Natural killer cell treated with Interleukin-12 subunit alpha and Interleukin-12 subunit beta and Interleukin-15 and Interleukin-18, amount 100 ng/mL, for 72 hours (primary cell): ENCODE results near the gene ETAA1. TPM values are rescaled to one million over a fixed set of nuclear protein-coding genes. Genes with fewer than 3 reads are reported as not detected.

Experiments used
- ATAC-seq, 2 donors: fragments of 150-1000 bp; cut with Tn5 transposase in 1 of 2; sonication (Bioruptor Pico), chemical (Tn5 transposase) in 1 of 2; 2 replicates each; pipeline ENCODE4 v1.10.0; 2021
- DNase-seq: peaks from one replicate; pipeline ENCODE4 v3.0.0; 2022; ENCODE audit warnings: low spot score
- H3K27ac Mint-ChIP-seq, 2 donors: 1 replicate in 1 of 2; 2 replicates in 1 of 2; pipeline ENCODE4 v1.8.0; 2022; ENCODE audit warnings: mixed read lengths in 2 of 2, mild to moderate bottlenecking in 1 of 2, moderate library complexity in 1 of 2
- H3K27me3 Mint-ChIP-seq, 2 donors: 1 replicate in 1 of 2; 2 replicates in 1 of 2; pipeline ENCODE4 v1.8.0; 2022; ENCODE audit warnings: mixed read lengths in 2 of 2
- H3K36me3 Mint-ChIP-seq: one replicate; pipeline ENCODE4 v1.8.0; 2022; ENCODE audit warnings: mixed read lengths
- H3K4me1 Mint-ChIP-seq, 2 donors: 1 replicate in 1 of 2; 2 replicates in 1 of 2; pipeline ENCODE4 v1.8.0; 2022; ENCODE audit warnings: low read depth in 2 of 2, mixed read lengths in 2 of 2, mild to moderate bottlenecking in 1 of 2
- H3K4me3 Mint-ChIP-seq: one replicate; pipeline ENCODE4 v1.8.0; 2022; ENCODE audit warnings: mixed read lengths
- H3K9me3 Mint-ChIP-seq: 2 replicates; pipeline ENCODE4 v1.8.0; 2022; ENCODE audit warnings: mixed read lengths
- total RNA-seq, 2 donors: library from RNA; stranded (reverse); gene quantifications; one replicate each; pipeline ENCODE4 v1.2.3, GENCODE V29; 2022

The ETAA1 gene
- total RNA-seq, 2 donors from 2014 or later: 6.9 to 8.0 TPM

- ATAC-seq (no peak), DNase-seq (no peak)
- Mint-ChIP-seq H3K27ac (no peak overlapping the region), H3K4me3 (no peak overlapping the region), H3K4me1 (no peaks in the 10 kb centered on the region), H3K36me3 (no peaks in the 10 kb centered on the region), H3K27me3 (peaks cover 0 to 6% of the 10 kb centered on the region in 2 donors), H3K9me3 (no peaks in the 10 kb centered on the region)
Observed at GRCh38 chr2:67451086-67451832, 54.1 kb downstream of the ETAA1 start.

- Mint-ChIP-seq H3K36me3 (no peaks in the 10 kb centered on the region), H3K27me3 (no peaks in the 10 kb centered on the region), H3K4me3 (no peak overlapping the region), H3K27ac (no peak overlapping the region), H3K4me1 (no peaks in the 10 kb centered on the region), H3K9me3 (no peaks in the 10 kb centered on the region)
- DNase-seq: no peak
- ATAC-seq: no peak
Observed at GRCh38 chr2:67453310-67453709, 56.2 kb downstream of the ETAA1 start.

- Mint-ChIP-seq H3K36me3 (no peaks in the 10 kb centered on the region), H3K4me3 (no peak overlapping the region), H3K27me3 (peaks cover 0 to 3% of the 10 kb centered on the region in 2 donors), H3K27ac (no peak overlapping the region), H3K4me1 (no peaks in the 10 kb centered on the region), H3K9me3 (no peaks in the 10 kb centered on the region)
- ATAC-seq (no peak), DNase-seq (no peak)
Observed at GRCh38 chr2:67455219-67456142, 58.3 kb downstream of the ETAA1 start.

GRCh38 chr2:67456428-67456827, 59.3 kb downstream of the ETAA1 start:
- DNase-seq (no peak), ATAC-seq (no peak)
- H3K4me3 Mint-ChIP-seq: no peak overlapping the region
- H3K4me1 Mint-ChIP-seq: no peaks in the 10 kb centered on the region
- no peak overlapping the region for H3K27ac Mint-ChIP-seq
- no peaks in the 10 kb centered on the region for H3K36me3 Mint-ChIP-seq
- peaks cover 0 to 3% of the 10 kb centered on the region in 2 donors for H3K27me3 Mint-ChIP-seq
- H3K9me3 Mint-ChIP-seq: no peaks in the 10 kb centered on the region

- DNase-seq (no peak), ATAC-seq (no peak)
- Mint-ChIP-seq H3K9me3 (no peaks in the 10 kb centered on the region), H3K27me3 (peaks cover 0 to 3% of the 10 kb centered on the region in 2 donors), H3K4me1 (no peaks in the 10 kb centered on the region), H3K36me3 (no peaks in the 10 kb centered on the region), H3K4me3 (no peak overlapping the region), H3K27ac (no peak overlapping the region)
Observed at GRCh38 chr2:67457699-67458098, 60.6 kb downstream of the ETAA1 start.

- Mint-ChIP-seq H3K27me3 (peaks cover 4 to 5% of the 10 kb centered on the region in 2 donors), H3K9me3 (no peaks in the 10 kb centered on the region), H3K27ac (no peak overlapping the region), H3K4me1 (no peaks in the 10 kb centered on the region), H3K36me3 (no peaks in the 10 kb centered on the region), H3K4me3 (no peak overlapping the region)
- ATAC-seq (no peak), DNase-seq (no peak)
Observed at GRCh38 chr2:67459761-67460160, 62.6 kb downstream of the ETAA1 start.
